Stimulated activated CD4-positive, alpha-beta T cell treated with anti-CD3 and anti-CD28 coated beads, Interleukin-2, amount 100 ng/mL, for 4 hours (primary cell): ENCODE results near the gene TRAPPC2L.
"Not testable (repeated sequence)": the region's sequence is repeated elsewhere in the genome, so short reads cannot be mapped to it uniquely, and the experiment has no call there.

Experiments
- DNase-seq: peaks from one replicate; pipeline ENCODE4 v3.0.0-alpha.2; 2020; ENCODE audit warnings: low read depth

Gene TRAPPC2L

DNA sequence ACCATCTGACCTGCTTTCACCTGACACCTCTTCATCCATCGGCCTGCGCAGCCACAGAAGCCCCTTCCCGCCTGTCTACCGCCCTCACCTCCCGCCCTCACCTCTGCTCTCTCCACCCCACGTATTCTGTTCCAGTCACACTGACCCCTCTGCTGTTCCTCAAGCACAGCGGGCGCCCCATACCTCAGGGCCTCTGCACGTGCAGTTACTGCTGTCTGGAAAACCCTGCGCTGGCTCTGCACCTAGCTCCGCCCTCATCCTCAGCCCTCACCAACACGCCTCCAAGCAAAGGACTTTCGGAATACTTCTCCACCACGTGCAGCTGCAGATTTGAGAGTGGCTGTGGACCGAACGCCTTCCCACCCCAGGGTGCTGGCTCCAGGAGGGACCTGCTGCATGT is 34.2 kb downstream of the TRAPPC2L start:
- no peak for DNase-seq

GRCh38 chr16:88892065-88892464 is 35.1 kb downstream of the TRAPPC2L start:
- DNase-seq = no peak

DNA sequence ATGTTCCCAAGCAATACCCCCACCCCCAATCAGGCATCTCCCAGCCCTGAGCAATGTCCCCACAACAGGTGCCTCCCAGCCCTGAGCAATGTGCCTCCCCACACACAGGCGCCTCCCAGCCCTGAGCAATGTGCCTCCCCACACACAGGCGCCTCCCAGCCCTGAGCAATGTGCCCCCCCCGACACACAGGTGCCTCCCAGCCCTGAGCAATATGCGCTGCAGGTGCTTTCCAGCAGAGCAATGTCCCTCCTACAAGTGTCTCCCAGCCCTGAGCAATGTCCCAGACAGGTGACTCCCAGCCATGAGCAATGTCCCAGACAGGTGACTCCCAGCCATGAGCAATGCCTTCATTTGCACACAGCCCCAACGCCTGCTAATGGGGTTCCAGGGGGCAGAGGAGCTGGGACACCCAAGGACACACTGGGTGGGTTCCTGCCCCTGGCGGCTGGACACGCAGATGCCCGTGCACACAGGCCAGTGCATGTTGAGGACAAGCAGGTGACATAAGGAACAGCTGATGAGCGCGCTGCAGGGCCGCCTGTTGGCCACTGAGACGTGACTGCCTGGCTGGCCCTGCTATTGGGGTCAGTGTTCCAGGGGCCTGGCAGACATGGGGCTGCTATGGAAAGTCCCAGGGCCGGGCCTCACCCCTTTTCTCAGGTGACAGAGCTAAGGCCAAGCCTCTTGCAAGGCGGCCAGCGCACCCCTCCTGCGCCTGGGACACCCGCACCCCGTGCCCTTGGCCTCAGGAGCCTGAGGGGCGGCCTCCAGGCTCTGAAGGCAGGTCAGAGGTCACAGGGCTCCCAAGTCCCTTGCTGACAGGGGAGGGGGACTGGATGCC is 36.4 kb downstream of the TRAPPC2L start:
- DNase-seq = no peak

DNA sequence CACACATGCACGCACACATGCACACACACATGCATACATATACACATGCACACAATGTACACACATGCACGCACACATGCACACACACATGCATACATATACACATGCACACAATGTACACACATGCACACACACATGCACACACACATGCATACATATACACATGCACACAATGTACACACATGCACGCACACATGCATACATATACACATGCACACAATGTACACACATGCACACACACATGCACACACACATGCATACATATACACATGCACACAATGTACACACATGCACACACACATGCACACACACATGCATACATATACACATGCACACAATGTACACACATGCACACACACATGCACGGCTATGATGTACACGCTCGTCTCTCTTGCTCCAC is 37.3 kb downstream of the TRAPPC2L start:
- DNase-seq = not testable (repeated sequence)

GRCh38 chr16:88894681-88895300 is 37.9 kb downstream of the TRAPPC2L start:
- DNase-seq = no peak

DNA sequence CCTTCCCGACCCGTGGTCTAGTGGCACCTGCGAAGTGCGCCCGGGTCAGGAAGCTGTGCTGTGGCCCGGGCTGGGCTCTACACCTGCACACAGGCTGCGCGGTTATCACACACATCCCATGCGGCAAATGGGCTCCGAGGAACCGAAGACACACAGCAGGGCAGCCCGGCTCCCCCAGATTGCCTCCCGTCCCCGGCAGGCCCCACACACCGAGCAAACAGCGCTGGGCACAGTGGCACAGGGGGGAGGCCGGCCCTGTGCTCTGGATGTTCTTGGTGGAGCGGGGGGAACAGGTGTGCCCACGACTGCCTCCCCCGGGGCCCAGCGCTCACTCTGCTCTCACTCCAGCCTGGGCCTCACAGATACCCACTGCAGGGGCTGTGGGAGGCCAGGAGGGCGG is 38.4 kb downstream of the TRAPPC2L start:
- DNase-seq = no peak

DNA sequence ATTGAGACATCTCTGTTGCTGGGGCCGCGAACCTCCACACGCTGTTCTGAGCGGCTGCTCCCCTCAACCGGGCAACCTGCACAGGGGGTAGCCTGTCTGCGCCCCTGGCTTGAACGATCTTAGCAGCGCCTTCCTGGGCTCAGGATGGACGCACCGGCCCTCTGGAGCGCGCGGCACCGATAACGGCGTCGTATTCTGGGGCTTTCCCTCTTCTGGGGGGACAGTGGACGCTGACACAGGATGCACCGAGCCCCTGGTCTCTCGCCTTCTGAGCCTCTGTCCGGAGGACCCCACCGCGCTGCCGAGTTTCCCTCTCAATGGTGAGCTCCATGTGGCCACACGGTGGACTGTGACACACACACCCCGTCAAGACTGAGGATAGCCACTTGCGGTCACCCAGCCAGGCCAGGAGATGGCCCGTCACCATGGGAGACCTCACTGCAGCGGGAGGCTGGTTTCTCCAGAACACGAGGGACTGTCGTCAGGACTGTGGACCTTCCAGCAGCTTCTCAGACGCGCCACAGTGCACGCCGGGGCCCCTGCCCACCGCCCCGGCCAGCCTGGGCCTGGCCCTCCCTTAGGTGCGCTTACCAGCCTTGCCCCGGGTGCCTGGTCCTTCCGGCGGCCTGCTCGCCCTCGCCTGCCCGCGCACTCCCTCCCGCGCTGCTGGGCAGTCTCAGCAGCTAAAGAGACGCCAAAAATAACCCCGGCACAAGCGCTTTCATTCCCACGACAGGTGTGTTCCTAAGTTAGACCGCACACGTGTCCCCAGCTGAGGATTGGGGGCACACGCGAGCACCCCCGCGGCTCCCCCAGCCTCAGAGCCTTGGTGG is 39.5 kb downstream of the TRAPPC2L start:
- no peak for DNase-seq

- no peak for DNase-seq
Measured at GRCh38 chr16:88897696-88898425, 40.9 kb downstream of the TRAPPC2L start.

DNA sequence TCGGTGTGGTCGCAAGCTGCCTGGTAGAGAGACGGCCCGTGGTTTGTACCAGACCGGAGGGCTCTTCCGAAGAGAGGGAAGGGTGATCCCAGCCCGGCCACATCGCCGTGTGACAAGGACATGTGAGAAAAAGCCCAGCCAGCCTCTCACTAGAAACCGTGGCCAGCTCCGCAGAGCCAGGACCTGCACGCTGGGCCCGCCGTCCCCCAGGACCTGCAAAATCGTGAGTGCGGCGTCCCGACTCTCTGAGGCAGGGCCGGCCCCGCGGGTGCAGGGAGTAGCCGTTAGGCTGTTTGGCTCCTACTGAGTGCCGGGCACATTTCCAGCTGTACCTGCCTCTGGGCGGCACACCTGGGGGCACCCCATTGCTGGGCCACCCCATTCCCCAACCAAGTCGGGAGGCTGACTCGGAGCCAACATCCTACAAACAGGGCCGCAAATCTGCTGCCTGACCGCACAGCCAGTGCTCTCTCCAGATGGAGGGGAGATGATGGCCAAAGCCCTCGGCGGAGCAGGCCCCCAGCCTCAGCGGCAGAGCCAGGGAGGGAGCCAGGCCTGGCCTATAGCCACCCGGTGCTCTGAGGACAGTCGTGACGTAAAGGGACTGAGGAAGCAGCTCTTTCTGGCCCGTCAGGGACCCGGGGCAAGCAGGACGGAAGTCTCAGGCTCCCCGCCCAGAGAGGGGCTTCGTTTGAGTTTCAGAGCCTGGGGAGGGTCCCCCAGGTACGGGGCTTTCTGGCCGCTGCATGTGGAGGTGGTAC is 43.2 kb downstream of the TRAPPC2L start:
- no peak for DNase-seq

DNA sequence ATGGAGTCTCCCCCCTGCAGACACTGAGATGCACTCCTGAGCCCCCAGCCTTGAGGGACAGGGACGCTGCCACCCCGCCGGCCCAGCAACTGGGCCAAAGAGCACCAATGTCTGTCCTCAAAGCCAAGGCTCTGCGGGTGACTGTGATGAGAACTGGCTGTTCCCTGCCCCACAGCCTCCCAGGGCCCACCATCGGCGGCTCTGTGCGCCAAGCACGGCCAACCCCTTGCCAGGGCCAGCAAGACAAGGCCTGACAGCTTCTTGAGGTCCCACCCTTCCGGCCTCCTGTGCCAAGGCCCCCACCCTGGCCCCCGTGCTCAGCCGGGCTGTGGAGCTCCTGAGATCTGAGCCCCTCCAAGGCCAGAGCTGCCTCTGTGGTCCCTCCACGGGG is 43.7 kb downstream of the TRAPPC2L start:
- DNase-seq = no peak

GRCh38 chr16:88901718-88902337 is 44.9 kb downstream of the TRAPPC2L start:
- DNase-seq = no peak

DNA sequence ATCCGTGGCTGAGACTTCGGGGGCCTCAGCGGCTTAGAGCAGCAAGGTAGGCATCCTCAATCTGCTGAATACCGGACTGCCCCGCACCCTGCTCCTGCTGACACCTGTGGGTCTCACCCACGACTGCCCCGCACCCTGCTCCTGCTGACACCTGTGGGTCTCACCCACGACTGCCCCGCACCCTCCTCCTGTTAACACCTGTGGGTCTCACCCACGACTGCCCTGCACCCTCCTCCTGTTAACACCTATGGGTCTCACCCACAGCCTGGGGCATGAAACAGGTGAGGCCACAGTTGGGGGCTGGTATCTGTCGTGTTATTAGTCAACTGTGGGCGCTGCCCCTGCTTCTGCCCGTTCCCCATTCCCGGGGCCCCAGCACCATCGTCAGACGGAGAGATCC is 45.8 kb downstream of the TRAPPC2L start:
- no peak for DNase-seq

DNA sequence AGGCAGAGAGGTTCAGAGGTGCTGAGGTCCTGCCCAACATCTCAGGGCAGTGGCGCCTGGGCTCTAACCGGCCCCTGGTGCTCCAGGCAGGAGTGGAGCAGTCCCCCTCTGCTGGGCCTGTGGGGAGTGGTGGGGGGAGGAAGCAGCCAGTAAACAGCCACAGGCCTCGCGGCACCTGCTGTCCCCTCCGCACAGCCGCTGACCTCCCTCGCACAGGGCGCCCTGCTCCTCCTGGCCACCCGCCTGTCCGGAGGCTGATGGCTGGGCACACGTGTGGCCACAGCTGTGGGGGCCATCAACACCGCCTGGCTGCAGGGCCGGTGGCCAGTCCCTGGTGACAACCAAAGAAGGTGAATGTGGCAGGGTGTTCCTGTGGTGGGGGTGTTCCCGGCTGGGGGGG is 46.3 kb downstream of the TRAPPC2L start:
- no peak for DNase-seq

DNA sequence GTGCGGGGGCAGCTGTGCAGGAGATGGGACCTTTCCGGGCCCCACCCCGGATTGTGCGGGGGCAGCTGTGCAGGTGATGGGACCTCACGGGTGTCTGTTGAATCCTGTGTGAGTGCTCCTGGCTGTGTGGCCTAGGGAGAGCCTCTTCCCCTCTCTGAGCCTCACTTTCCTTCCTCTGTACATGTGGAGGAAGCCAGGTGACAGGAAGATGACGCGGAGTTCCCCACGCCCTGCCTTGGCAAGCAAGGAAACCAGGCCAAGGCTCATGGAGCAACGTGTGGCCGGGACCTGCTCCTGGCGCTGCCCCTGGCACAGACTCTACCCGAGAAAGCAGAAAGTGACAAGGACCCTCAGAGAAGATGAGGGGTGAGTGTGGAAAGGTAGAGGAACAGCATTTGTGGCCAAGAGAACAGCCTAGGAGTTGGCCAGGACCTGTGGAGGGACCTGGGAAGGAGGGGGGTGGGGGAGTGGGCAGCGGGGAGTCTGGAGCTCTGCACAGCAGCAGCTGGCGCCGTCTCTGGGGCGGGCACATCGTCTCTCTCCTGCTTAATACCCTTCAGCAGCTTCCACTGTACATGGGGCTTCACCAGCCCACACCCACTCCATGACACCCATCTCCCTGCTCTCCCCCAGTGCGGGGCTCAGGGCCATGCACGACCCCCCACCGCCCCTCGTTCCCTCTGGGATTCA is 47.9 kb downstream of the TRAPPC2L start:
- no peak for DNase-seq

GRCh38 chr16:88905563-88905962 is 48.6 kb downstream of the TRAPPC2L start:
- no peak for DNase-seq

DNA sequence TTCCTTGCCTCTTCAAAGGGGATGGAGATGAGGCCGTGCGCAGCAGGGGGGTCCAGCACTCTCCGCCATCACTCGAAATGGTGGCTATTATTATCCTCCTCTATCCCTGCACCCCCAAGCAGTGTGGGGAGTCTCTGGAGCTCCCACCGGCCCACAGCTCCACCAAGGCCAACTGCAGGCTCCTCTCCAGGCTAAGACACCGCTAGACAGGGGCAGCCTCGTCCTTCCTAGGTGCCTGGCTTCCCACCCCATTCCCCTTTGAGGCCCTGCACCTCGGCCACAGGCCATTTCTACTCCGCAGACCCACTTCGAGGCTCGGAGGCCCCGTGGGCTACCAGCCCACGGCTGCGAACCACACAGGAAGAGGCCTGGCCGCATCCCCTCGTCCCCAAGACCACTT is 49.1 kb downstream of the TRAPPC2L start:
- no peak for DNase-seq

DNA sequence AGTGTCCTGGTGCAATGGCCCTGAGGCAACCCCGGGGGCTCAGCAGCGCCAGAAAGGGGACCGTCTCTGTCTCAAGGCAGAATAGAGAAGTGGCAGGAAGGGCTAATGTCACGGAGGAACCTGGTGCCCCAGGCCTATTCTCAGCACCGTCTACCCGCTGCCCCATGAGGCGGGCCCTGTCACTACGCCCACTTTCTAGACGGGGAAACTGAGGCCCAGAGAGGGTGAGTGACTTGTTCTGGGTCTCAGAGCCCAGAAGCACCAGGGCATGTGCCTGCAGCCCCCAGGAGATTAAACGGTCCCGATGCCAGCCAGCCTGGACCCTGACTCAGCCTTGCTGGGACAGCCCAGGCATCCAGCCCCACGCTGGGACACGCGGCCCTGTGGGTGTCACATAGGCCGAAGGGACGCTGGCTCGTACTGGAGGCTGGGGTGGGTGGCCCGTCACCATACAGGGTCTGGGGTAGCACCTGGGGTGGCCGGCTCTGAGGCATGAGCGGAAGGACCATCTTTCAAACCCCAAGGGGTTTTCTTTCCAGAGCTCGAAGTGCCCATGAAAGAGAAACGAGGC is 49.7 kb downstream of the TRAPPC2L start:
- no peak for DNase-seq

DNA sequence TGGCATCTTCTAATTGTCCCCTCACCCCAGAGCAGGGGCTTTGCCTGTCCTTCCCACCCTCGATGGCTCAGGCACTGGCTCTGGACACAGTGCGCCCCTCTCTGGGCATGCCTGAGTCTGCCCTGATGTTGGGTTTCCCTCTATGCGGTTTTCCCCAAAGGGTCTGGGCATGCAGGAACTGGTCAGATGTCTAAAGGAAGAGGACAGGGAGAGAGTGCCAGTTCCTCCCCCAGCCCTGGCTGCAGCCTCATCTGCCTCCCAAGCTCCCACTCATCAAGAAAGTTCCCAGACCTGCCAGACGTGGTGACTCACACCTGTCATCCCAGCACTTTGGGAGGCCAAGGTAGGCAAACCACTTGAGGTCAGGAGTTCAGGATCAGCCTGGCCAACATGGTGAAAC is 50.8 kb downstream of the TRAPPC2L start:
- no peak for DNase-seq

GRCh38 chr16:88908307-88908706 is 51.4 kb downstream of the TRAPPC2L start:
- no peak for DNase-seq
